GM23248 (cell line): ENCODE measurements around the gene KANTR.

Experiments
- EZH2 ChIP-seq: fragments of 200-600 bp; sonication (generic); IDR thresholded peaks from 2 replicates; pipeline ENCODE4 v1.6.1; 2018; ENCODE audit warnings: antibody characterized with exemption, mild to moderate bottlenecking; ENCODE audit not compliant: insufficient read depth, poor library complexity, severe bottlenecking
- EZH2phosphoT487 ChIP-seq: fragments of 200-600 bp; sonication (generic); IDR thresholded peaks from 2 replicates; pipeline ENCODE4 v1.6.1; 2018; ENCODE audit warnings: antibody characterized with exemption, moderate library complexity, mild to moderate bottlenecking, low read depth; ENCODE audit not compliant: insufficient read depth

DNA sequence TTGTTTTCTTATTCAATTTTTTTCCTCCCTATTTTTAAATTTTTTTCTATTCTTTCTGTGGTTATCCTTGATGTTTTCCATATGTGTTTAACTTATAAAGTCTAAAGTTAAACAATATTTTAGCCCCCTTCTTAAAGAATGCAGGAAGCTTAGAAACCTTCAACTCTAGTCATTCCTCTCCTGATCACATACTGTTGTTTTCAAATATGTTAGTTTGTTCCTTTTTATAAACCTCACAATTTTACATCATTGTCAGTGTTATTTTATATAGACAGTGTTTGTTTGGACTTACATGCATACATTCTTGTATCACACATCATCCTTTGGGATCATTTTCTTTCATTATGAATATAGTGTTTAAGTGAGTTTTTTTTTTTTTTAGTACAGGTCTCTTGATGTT, 31.6 kb downstream of the KANTR start:
- TF ChIP-seq EZH2: no peak
- TF ChIP-seq EZH2phosphoT487: no peak
